Nucleus accumbens (tissue), 56 donors: Measurements from ENCODE around the gene ELP5.

Source experiments
- DNase-seq, 56 donors: peaks; one replicate each; lab custom pipeline; 2025; lab: John Stamatoyannopoulos, UW

ELP5 gene

GRCh38 chr17:7249830-7250229 is 2.2 kb upstream of the ELP5 start:
- DNase-seq, result no peak

GRCh38 chr17:7250695-7251627 is 1.1 kb upstream of the ELP5 start:
- peak in 7 of 56 donors; percentile 11 to 44 (median 24) for DNase-seq

- DNase-seq, result peak; percentile 90 to 99 (median 97)
Observed at GRCh38 chr17:7251661-7252175, 297 bp upstream of the ELP5 start, which contains the start of gene CTDNEP1. Gene CTDNEP1, minus strand, starts transcription at chr17:7251734. Its CDS starts 438 bp downstream, at chr17:7251296.

GRCh38 chr17:7253082-7253481 is 1.1 kb downstream of the ELP5 start:
- no peak for DNase-seq

GRCh38 chr17:7254511-7254910 is 2.5 kb downstream of the ELP5 start:
- DNase-seq, result no peak

- DNase-seq, result no peak
Observed at GRCh38 chr17:7256766-7257456, 4.9 kb downstream of the ELP5 start.

- DNase-seq, result no peak
Observed at GRCh38 chr17:7258731-7259554, 6.9 kb downstream of the ELP5 start.

GRCh38 chr17:7259555-7259889 is 7.5 kb downstream of the ELP5 start:
- no peak for DNase-seq

GRCh38 chr17:7260151-7260550 is 8.1 kb downstream of the ELP5 start:
- no peak for DNase-seq

GRCh38 chr17:7260651-7261378 is 8.8 kb downstream of the ELP5 start:
- DNase-seq, result no peak

GRCh38 chr17:7261379-7262191 is 9.6 kb downstream of the ELP5 start:
- peak in 1 of 56 donors; percentile 11 for DNase-seq

- DNase-seq, result no peak
Observed at GRCh38 chr17:7262192-7262934, 10.3 kb downstream of the ELP5 start, which contains the start of gene CLDN7. Gene CLDN7, minus strand, starts transcription at chr17:7262478. Its CDS starts 435 bp downstream, at chr17:7262043.

GRCh38 chr17:7262935-7263800 is 11.2 kb downstream of the ELP5 start:
- no peak for DNase-seq

GRCh38 chr17:7263801-7264078 is 11.7 kb downstream of the ELP5 start:
- no peak for DNase-seq

- no peak for DNase-seq
Observed at GRCh38 chr17:7266784-7267183, 14.8 kb downstream of the ELP5 start.

GRCh38 chr17:7279448-7279847 is 27.4 kb downstream of the ELP5 start:
- no peak for DNase-seq

- peak in 50 of 56 donors; percentile 19 to 88 (median 64) for DNase-seq
Observed at GRCh38 chr17:7280519-7281073, 28.6 kb downstream of the ELP5 start.
